ENCODE data around the gene NCF2.

Gene NCF2

GRCh38 chr1:183533617-183534174 is 56.6 kb downstream of the NCF2 start:
- no peak for TF ChIP-seq CTCF (IDR thresholded peaks at IDR 0.05; ENCODE audit: insufficient read depth, low read length, poor library complexity, severe bottlenecking)
- DNase-seq (ENCODE audit: extremely low read depth, insufficient read length) = no peak
- no peaks in the 10 kb centered on the region for H3K27me3 ChIP-seq (replicated peaks; ENCODE audit: control insufficient read depth, insufficient read depth, low read length)
- peaks cover 4% of the 10 kb centered on the region for H3K36me3 ChIP-seq (ENCODE audit: control insufficient read depth, insufficient read depth, low read length)
- H3K4me3 ChIP-seq (replicated peaks; ENCODE audit: low read depth, low read length) = no peak overlapping the region

- H3K4me3 ChIP-seq (replicated peaks; ENCODE audit: low read depth, low read length) = no peak overlapping the region
- TF ChIP-seq CTCF (IDR thresholded peaks at IDR 0.05; ENCODE audit: insufficient read depth, low read length, poor library complexity, severe bottlenecking) = no peak
- no peak for DNase-seq (ENCODE audit: extremely low read depth, insufficient read length)
- H3K36me3 ChIP-seq (ENCODE audit: control insufficient read depth, insufficient read depth, low read length) = peaks cover 7% of the 10 kb centered on the region
- H3K27me3 ChIP-seq (replicated peaks; ENCODE audit: control insufficient read depth, insufficient read depth, low read length) = no peaks in the 10 kb centered on the region
Observed at GRCh38 chr1:183528577-183528976, 61.7 kb downstream of the NCF2 start.

GRCh38 chr1:183522104-183522503 is 68.2 kb downstream of the NCF2 start:
- H3K36me3 ChIP-seq (ENCODE audit: control insufficient read depth, insufficient read depth, low read length) = peaks cover 3% of the 10 kb centered on the region
- no peak for DNase-seq (ENCODE audit: extremely low read depth, insufficient read length)

GRCh38 chr1:183520379-183520778 is 69.9 kb downstream of the NCF2 start:
- peaks cover 3% of the 10 kb centered on the region for H3K36me3 ChIP-seq (ENCODE audit: control insufficient read depth, insufficient read depth, low read length)
- no peaks in the 10 kb centered on the region for H3K27me3 ChIP-seq (replicated peaks; ENCODE audit: control insufficient read depth, insufficient read depth, low read length)
- no peak for TF ChIP-seq CTCF (IDR thresholded peaks at IDR 0.05; ENCODE audit: insufficient read depth, low read length, poor library complexity, severe bottlenecking)
- no peak for DNase-seq (ENCODE audit: extremely low read depth, insufficient read length)
- no peak overlapping the region for H3K4me3 ChIP-seq (replicated peaks; ENCODE audit: low read depth, low read length)

More at GRCh38 chr1:183522104-183522503, 68.2 kb downstream of the NCF2 start:
- H3K4me3 ChIP-seq (replicated peaks; ENCODE audit: low read depth, low read length) = no peak overlapping the region
- H3K27me3 ChIP-seq (replicated peaks; ENCODE audit: control insufficient read depth, insufficient read depth, low read length) = no peaks in the 10 kb centered on the region
- no peak for TF ChIP-seq CTCF (IDR thresholded peaks at IDR 0.05; ENCODE audit: insufficient read depth, low read length, poor library complexity, severe bottlenecking)

GRCh38 chr1:183517401-183517800 is 72.9 kb downstream of the NCF2 start:
- Histone ChIP-seq H3K27me3 (replicated peaks; ENCODE audit: control insufficient read depth, insufficient read depth, low read length) (no peaks in the 10 kb centered on the region), H3K36me3 (ENCODE audit: control insufficient read depth, insufficient read depth, low read length) (peaks cover 3% of the 10 kb centered on the region), H3K4me3 (replicated peaks; ENCODE audit: low read depth, low read length) (no peak overlapping the region)
- no peak for TF ChIP-seq CTCF (IDR thresholded peaks at IDR 0.05; ENCODE audit: insufficient read depth, low read length, poor library complexity, severe bottlenecking)
- no peak for DNase-seq (ENCODE audit: extremely low read depth, insufficient read length)

DNA sequence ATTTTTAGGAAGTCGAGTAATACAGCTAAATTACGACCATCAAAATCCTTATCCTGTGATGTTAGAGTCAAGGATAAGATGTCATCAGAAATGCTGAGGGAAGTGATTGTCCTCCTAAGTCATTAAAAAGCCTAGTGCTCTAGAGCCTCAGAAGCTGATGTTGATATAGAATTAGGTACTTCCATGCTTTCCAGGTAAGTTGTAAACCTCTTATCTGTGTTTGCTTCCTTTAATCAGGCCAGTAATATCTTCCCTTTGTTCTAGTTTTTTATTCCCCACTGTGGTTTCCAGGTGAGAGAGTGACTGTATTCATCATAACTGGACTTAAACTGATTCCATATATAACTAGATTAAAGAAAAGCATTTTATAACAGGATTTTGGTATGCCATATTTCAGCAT is 73.5 kb downstream of the NCF2 start:
- H3K36me3 ChIP-seq (ENCODE audit: control insufficient read depth, insufficient read depth, low read length) = peaks cover 3% of the 10 kb centered on the region

More for the DNA sequence above, 73.5 kb downstream of the NCF2 start:
- Histone ChIP-seq H3K27me3 (replicated peaks; ENCODE audit: control insufficient read depth, insufficient read depth, low read length) (no peaks in the 10 kb centered on the region), H3K4me3 (replicated peaks; ENCODE audit: low read depth, low read length) (no peak overlapping the region)
- TF ChIP-seq CTCF (IDR thresholded peaks at IDR 0.05; ENCODE audit: insufficient read depth, low read length, poor library complexity, severe bottlenecking) = no peak
- no peak for DNase-seq (ENCODE audit: extremely low read depth, insufficient read length)
